Activated CD4-positive, alpha-beta memory T cell treated with anti-CD3 and anti-CD28 coated beads for 36 hours (primary cell): ENCODE results near the gene ANKRD39. TPM values are rescaled to one million over a fixed set of nuclear protein-coding genes. Genes with fewer than 3 reads are reported as not detected.

ENCODE experiments used
- CTCF ChIA-PET: fragments of 350-600 bp; sonication (Branson Sonifier 250); formaldehyde crosslinking; loops from one replicate; lab custom pipeline; 2021; ENCODE audit warnings: antibody characterized with exemption, inconsistent platforms; lab: Charles Lee
- POLR2A ChIA-PET: fragments of 350-600 bp; sonication (Branson Sonifier 250); formaldehyde crosslinking; loops from one replicate; lab custom pipeline; 2021; ENCODE audit warnings: antibody characterized with exemption; lab: Charles Lee
- DNase-seq: peaks from one replicate; pipeline ENCODE4 v3.0.0-alpha.2; 2020
- H3K27ac Mint-ChIP-seq: one replicate; pipeline ENCODE4 v1.8.0; 2021; ENCODE audit warnings: mixed read lengths
- H3K27me3 Mint-ChIP-seq: one replicate; pipeline ENCODE4 v1.8.0; 2021; ENCODE audit warnings: mixed read lengths
- H3K36me3 Mint-ChIP-seq: one replicate; pipeline ENCODE4 v1.8.0; 2021; ENCODE audit warnings: mixed read lengths
- H3K4me1 Mint-ChIP-seq: one replicate; pipeline ENCODE4 v1.8.0; 2021; ENCODE audit warnings: low read depth, mixed read lengths
- H3K4me3 Mint-ChIP-seq: one replicate; pipeline ENCODE4 v1.8.0; 2021; ENCODE audit warnings: mild to moderate bottlenecking, mixed read lengths
- H3K9me3 Mint-ChIP-seq: one replicate; pipeline ENCODE4 v1.8.0; 2021; ENCODE audit warnings: mixed read lengths
- intact Hi-C: fragments of 100-400 bp; cut with micrococcal nuclease; formaldehyde crosslinking; loops from one replicate; pipeline ENCODE4 v1.15.1; 2023
- total RNA-seq, 2 experiments: library from RNA; stranded (reverse); gene quantifications; one replicate each; pipeline ENCODE4 v1.2.3, GENCODE V29; 2021

The ANKRD39 gene
- total RNA-seq, 2 experiments from 2014 or later = 29.0 to 35.1 TPM

- Mint-ChIP-seq H3K4me3 (no peak overlapping the region), H3K36me3 (peaks cover 8% of the 10 kb centered on the region), H3K9me3 (no peaks in the 10 kb centered on the region), H3K4me1 (peaks cover 20% of the 10 kb centered on the region), H3K27ac (no peak overlapping the region), H3K27me3 (no peaks in the 10 kb centered on the region)
- intact Hi-C loops = no loop called here
- no peak for DNase-seq
- ChIA-PET POLR2A (interaction anchor here (1.3 kb wide), 1 partner anchor 10 kb away, joined by 8 read pairs; no protein-coding TSS in a partner anchor), CTCF (interaction anchor here (1.5 kb wide), 1 partner anchor 16 kb away, joined by 10 read pairs; the partner anchor contains the start of gene ANKRD39)
Measured at GRCh38 chr2:96841701-96842495, 15.9 kb downstream of the ANKRD39 start.

- peaks cover 6% of the 10 kb centered on the region for H3K36me3 Mint-ChIP-seq
- DNase-seq = no peak
- H3K27ac Mint-ChIP-seq = no peak overlapping the region
- peaks cover 20% of the 10 kb centered on the region for H3K4me1 Mint-ChIP-seq
- ChIA-PET POLR2A (interaction anchor here (0.5 to 1.5 kb wide), 3 partner anchors 17 to 174 kb away, joined by 3 to 6 read pairs (median 3); partner anchors contain the start of genes ANKRD39 and CNNM3), CTCF (interaction anchor here (0.6 to 2.0 kb wide), 5 partner anchors 15 to 694 kb away, joined by 3 to 10 read pairs (median 4); partner anchors contain the start of gene ANKRD39)
- intact Hi-C loops = no loop called here
- H3K9me3 Mint-ChIP-seq = no peaks in the 10 kb centered on the region
- no peaks in the 10 kb centered on the region for H3K27me3 Mint-ChIP-seq
- no peak overlapping the region for H3K4me3 Mint-ChIP-seq
Measured at GRCh38 chr2:96839875-96840850, 17.7 kb downstream of the ANKRD39 start.

GRCh38 chr2:96839293-96839874 lies 18.4 kb downstream of the ANKRD39 start:
- Mint-ChIP-seq H3K27me3 (no peaks in the 10 kb centered on the region), H3K9me3 (no peaks in the 10 kb centered on the region), H3K4me1 (peaks cover 20% of the 10 kb centered on the region), H3K4me3 (no peak overlapping the region), H3K36me3 (peaks cover 6% of the 10 kb centered on the region), H3K27ac (peak overlapping the region; percentile 42)
- CTCF ChIA-PET = interaction anchor here (0.6 to 2.0 kb wide), 4 partner anchors 16 to 693 kb away, joined by 3 to 10 read pairs (median 4); partner anchors contain the start of gene ANKRD39
- POLR2A ChIA-PET = interaction anchor here (0.5 to 1.5 kb wide), 2 partner anchors 23 to 173 kb away, joined by 3 to 6 read pairs; partner anchors contain the start of gene CNNM3
- intact Hi-C loops = no loop called here
- DNase-seq = peak; percentile 90

- peaks cover 20% of the 10 kb centered on the region for H3K4me1 Mint-ChIP-seq
- H3K4me3 Mint-ChIP-seq = no peak overlapping the region
- intact Hi-C loops = no loop called here
- no peaks in the 10 kb centered on the region for H3K9me3 Mint-ChIP-seq
- peak overlapping the region; percentile 42 for H3K27ac Mint-ChIP-seq
- H3K27me3 Mint-ChIP-seq = no peaks in the 10 kb centered on the region
- H3K36me3 Mint-ChIP-seq = peaks cover 7% of the 10 kb centered on the region
- no peak for DNase-seq
- ChIA-PET POLR2A (interaction anchor here (1.5 kb wide), 1 partner anchor 23 kb away, joined by 6 read pairs; the partner anchor contains the start of gene CNNM3), CTCF (interaction anchor here (0.6 to 2.0 kb wide), 3 partner anchors 19 to 692 kb away, joined by 3 to 10 read pairs (median 3); partner anchors contain the start of genes ANKRD39 and CNNM3)
Measured at GRCh38 chr2:96838345-96839292, 19.2 kb downstream of the ANKRD39 start.

GRCh38 chr2:96837575-96837974 lies 20.2 kb downstream of the ANKRD39 start:
- ChIA-PET POLR2A (no interaction called here), CTCF (interaction anchor here (1.1 kb wide), 1 partner anchor 21 kb away, joined by 3 read pairs; the partner anchor contains the start of gene CNNM3)
- Mint-ChIP-seq H3K27me3 (no peaks in the 10 kb centered on the region), H3K27ac (no peak overlapping the region), H3K4me3 (no peak overlapping the region), H3K9me3 (no peaks in the 10 kb centered on the region), H3K36me3 (peaks cover 15% of the 10 kb centered on the region), H3K4me1 (peaks cover 20% of the 10 kb centered on the region)
- no peak for DNase-seq
- intact Hi-C loops = no loop called here

- H3K9me3 Mint-ChIP-seq = no peaks in the 10 kb centered on the region
- no peak for DNase-seq
- ChIA-PET POLR2A (interaction anchor here (0.7 kb wide), 1 partner anchor 14 kb away, joined by 5 read pairs; no protein-coding TSS in a partner anchor), CTCF (interaction anchor here (1.0 kb wide), 1 partner anchor 116 kb away, joined by 3 read pairs; no protein-coding TSS in a partner anchor)
- peaks cover 17% of the 10 kb centered on the region for H3K4me1 Mint-ChIP-seq
- intact Hi-C loops = no loop called here
- H3K4me3 Mint-ChIP-seq = no peak overlapping the region
- no peaks in the 10 kb centered on the region for H3K27me3 Mint-ChIP-seq
- H3K36me3 Mint-ChIP-seq = peaks cover 22% of the 10 kb centered on the region
- H3K27ac Mint-ChIP-seq = no peak overlapping the region
Measured at GRCh38 chr2:96835830-96836229, 22.0 kb downstream of the ANKRD39 start.

- Mint-ChIP-seq H3K27ac (no peak overlapping the region), H3K4me3 (no peak overlapping the region), H3K4me1 (no peaks in the 10 kb centered on the region), H3K9me3 (no peaks in the 10 kb centered on the region), H3K36me3 (peaks cover 35% of the 10 kb centered on the region), H3K27me3 (no peaks in the 10 kb centered on the region)
- intact Hi-C loops = no loop called here
- CTCF ChIA-PET = no interaction called here
- POLR2A ChIA-PET = interaction anchor here (1.0 kb wide), 1 partner anchor 14 kb away, joined by 4 read pairs; no protein-coding TSS in a partner anchor
- DNase-seq = no peak
Measured at GRCh38 chr2:96832754-96833507, 24.9 kb downstream of the ANKRD39 start.

DNA sequence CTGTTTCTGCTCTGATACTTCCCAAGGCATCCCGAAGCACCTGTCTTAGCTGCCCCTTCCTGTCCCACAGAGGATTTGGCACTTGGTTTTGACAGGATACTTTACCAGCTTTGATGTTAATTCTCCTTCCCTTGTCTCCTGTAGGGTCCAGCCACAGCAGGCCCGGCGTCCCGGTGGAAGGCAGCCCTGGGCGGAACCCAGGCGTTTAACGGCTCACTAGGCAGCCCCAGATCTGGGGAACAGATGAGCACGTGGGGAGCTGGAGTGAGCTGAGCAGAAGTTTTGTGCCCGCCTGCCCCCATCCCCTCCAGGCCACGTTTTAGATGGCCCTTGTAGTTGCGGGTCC lies 25.4 kb downstream of the ANKRD39 start:
- Mint-ChIP-seq H3K4me1 (no peaks in the 10 kb centered on the region), H3K36me3 (peaks cover 36% of the 10 kb centered on the region), H3K27ac (no peak overlapping the region), H3K4me3 (no peak overlapping the region), H3K27me3 (no peaks in the 10 kb centered on the region), H3K9me3 (no peaks in the 10 kb centered on the region)
- ChIA-PET POLR2A (no interaction called here), CTCF (no interaction called here)
- DNase-seq = no peak
- intact Hi-C loops = no loop called here

- H3K9me3 Mint-ChIP-seq = no peaks in the 10 kb centered on the region
- H3K4me3 Mint-ChIP-seq = no peak overlapping the region
- CTCF ChIA-PET = no interaction called here
- DNase-seq = no peak
- no peak overlapping the region for H3K27ac Mint-ChIP-seq
- no peaks in the 10 kb centered on the region for H3K4me1 Mint-ChIP-seq
- peaks cover 36% of the 10 kb centered on the region for H3K36me3 Mint-ChIP-seq
- no peaks in the 10 kb centered on the region for H3K27me3 Mint-ChIP-seq
- intact Hi-C loops = no loop called here
- POLR2A ChIA-PET = no interaction called here
Measured at GRCh38 chr2:96831679-96832078, 26.1 kb downstream of the ANKRD39 start.

DNA sequence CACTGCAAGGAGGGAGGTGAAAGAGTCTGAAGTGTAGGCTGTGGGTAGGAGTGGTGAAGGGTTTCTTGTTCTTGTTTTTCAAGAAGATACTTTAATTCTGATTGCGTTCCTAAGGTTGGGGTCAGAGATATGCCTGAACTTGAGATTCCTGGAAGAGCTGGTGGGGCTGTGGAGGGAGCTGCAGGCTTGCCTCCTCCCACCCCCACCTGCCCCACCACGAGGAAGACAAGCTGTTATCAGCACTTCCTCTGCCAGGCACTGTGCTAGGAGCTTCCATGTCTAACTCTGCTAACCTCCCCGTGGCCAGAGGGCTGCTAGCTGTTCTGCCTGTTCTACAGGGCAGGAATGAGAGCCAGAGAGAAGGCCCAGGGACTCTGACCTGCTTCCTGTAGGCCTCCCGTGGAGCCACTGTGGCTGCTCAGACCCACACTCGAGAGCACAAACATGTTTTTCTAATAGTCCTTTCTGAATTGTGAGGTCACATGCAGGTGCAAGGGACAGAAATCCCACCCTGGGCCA lies 27.7 kb downstream of the ANKRD39 start:
- Mint-ChIP-seq H3K9me3 (no peaks in the 10 kb centered on the region), H3K27ac (no peak overlapping the region), H3K36me3 (peaks cover 42% of the 10 kb centered on the region), H3K27me3 (no peaks in the 10 kb centered on the region), H3K4me1 (no peaks in the 10 kb centered on the region), H3K4me3 (no peak overlapping the region)
- POLR2A ChIA-PET = no interaction called here
- no peak for DNase-seq
- CTCF ChIA-PET = no interaction called here
- intact Hi-C loops = no loop called here
